Tibial artery (tissue), 4 donors: ENCODE data around the gene EMX2.

ENCODE experiments used
- DNase-seq, 2 donors: peaks; one replicate each; pipeline ENCODE4 v3.0.0-alpha.2; 2019
- H3K27ac ChIP-seq, 2 donors: fragments of 200-600 bp; sonication (generic) in 1 of 2; 1 replicate in 1 of 2; 2 replicates in 1 of 2; pipeline ENCODE4 v1.5.1; 2018 to 2019; ENCODE audit warnings: mild to moderate bottlenecking in 1 of 2
- H3K27me3 ChIP-seq, 2 donors: fragments of 200-600 bp; sonication (generic) in 1 of 2; one replicate each; pipeline versions ENCODE4 v1.5.1 to v1.6.0; 2016 to 2019
- H3K36me3 ChIP-seq, 3 donors: fragments of 200-600 bp; sonication (generic) in 2 of 3; one replicate each; pipeline ENCODE4 v1.5.1; 2016 to 2019; ENCODE audit warnings: mild to moderate bottlenecking in 2 of 3
- H3K4me1 ChIP-seq, 4 donors: fragments of 200-600 bp; sonication (generic) in 2 of 4; 1 replicate in 3 of 4; 2 replicates in 1 of 4; pipeline ENCODE4 v1.5.1; 2016 to 2019
- H3K4me3 ChIP-seq, 2 donors: fragments of 200-600 bp; sonication (generic) in 1 of 2; 1 replicate in 1 of 2; 2 replicates in 1 of 2; pipeline ENCODE4 v1.5.1; 2018 to 2019; ENCODE audit warnings: mild to moderate bottlenecking in 2 of 2
- H3K9me3 ChIP-seq, 3 donors: fragments of 200-600 bp; sonication (generic) in 1 of 3; one replicate each; pipeline ENCODE4 v1.5.1; 2016 to 2019
- CTCF ChIP-seq, 2 experiments: fragments of 200-600 bp in 1 of 2; fragments of 450-650 bp in 1 of 2; IDR thresholded peaks; one replicate each; pipeline ENCODE4 v1.5.1; 2017 to 2019; ENCODE audit warnings: antibody characterized with exemption in 2 of 2, mild to moderate bottlenecking in 1 of 2, moderate library complexity in 1 of 2
- intact Hi-C: fragments of 100-400 bp; cut with DNase I; formaldehyde crosslinking; loops from one replicate; pipeline ENCODE4 v1.15.0; 2023; ENCODE audit warnings: low total_unique reads

The EMX2 gene

GRCh38 chr10:117536072-117536865 lies 6.3 kb upstream of the EMX2 start:
- Histone ChIP-seq H3K27me3 (peaks cover 0 to 54% of the 10 kb centered on the region in 2 donors), H3K27ac (no peak overlapping the region), H3K4me3 (no peak overlapping the region), H3K4me1 (peaks cover 0 to 56% (median 22%) of the 10 kb centered on the region in 4 donors), H3K36me3 (no peaks in the 10 kb centered on the region), H3K9me3 (no peaks in the 10 kb centered on the region)
- DNase-seq, result no peak
- no peak for TF ChIP-seq CTCF (IDR thresholded peaks at IDR 0.05)
- intact Hi-C loops, result loop anchor here (5.0 to 10.0 kb wide), 3 partner anchors 94 to 809 kb away; partner anchors contain the start of gene FAM204A

DNA sequence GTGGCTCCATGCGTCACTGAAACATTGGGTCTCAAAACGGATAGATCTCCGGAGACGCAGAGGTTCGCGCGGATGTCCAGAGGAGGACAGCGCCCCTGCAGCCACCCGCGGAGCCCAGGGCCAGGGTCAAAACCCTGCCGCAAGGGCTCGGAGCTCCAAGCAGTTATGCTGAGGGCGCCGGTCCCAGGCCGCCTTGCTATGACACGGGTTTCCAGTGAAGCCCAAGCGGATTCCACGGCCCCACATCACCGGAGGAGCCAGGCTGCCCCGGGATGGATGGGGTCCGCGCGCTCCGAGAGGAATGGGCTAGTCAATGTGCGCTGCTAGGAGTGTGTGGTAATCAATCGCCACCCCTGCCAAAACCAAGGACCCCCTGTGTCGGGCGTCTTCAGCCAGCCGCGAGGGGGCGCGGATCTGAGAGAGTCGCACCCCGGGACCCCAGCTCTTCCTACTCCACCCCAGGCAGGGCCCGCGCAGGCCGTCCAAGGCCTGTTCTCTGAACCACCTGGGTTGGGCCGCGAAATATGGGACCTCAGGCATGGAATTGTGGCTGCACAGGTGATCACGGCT lies 5.6 kb upstream of the EMX2 start:
- H3K27ac ChIP-seq, result no peak overlapping the region
- no peak for TF ChIP-seq CTCF (IDR thresholded peaks at IDR 0.05)
- peaks cover 0 to 56% (median 24%) of the 10 kb centered on the region in 4 donors for H3K4me1 ChIP-seq
- no peaks in the 10 kb centered on the region for H3K36me3 ChIP-seq
- DNase-seq, result no peak
- H3K9me3 ChIP-seq, result no peaks in the 10 kb centered on the region
- peaks cover 0 to 56% of the 10 kb centered on the region in 2 donors for H3K27me3 ChIP-seq
- peak overlapping the region in 1 of 2 donors; percentile 34 for H3K4me3 ChIP-seq
- intact Hi-C loops, result loop anchor here (5.0 to 10.0 kb wide), 3 partner anchors 95 to 808 kb away; partner anchors contain the start of gene FAM204A

- intact Hi-C loops, result loop anchor here (5.0 to 10.0 kb wide), 3 partner anchors 95 to 807 kb away; partner anchors contain the start of gene FAM204A
Measured at GRCh38 chr10:117537436-117537903, 5.1 kb upstream of the EMX2 start.

DNA sequence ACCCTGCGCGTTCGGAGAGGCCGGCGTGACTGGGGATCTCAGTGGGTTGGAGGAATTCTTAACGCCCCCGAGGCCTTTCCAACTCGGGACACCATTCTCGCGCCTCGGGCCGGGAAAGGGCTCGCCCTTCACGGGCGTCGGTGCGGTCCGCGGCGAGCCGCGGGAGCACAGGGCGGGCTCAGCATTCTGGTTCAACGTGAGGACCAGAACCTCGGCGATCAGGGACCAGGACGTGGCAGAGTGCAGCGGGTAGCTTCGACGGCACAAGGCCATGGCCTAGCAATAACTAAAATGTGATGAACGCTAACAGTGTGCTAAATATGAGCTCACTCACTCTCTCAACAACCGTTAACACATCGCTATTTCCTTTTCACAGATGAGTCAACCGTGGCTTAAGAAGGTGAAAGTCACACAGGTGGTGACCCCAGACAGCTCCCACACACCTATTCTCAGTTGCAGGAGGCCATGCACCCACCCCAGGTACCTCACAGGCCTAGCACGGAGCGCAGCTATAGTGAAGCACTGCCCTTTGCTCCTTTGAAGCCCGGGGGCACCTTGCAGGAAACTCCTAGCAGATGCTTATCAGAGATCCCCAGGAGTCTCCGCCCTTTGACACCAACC lies 4.5 kb upstream of the EMX2 start:
- DNase-seq, result no peak
- no peak for TF ChIP-seq CTCF (IDR thresholded peaks at IDR 0.05)
- Histone ChIP-seq H3K27ac (peak overlapping the region; percentile 8 to 73), H3K4me3 (peak overlapping the region; percentile 34 to 44), H3K4me1 (peaks cover 0 to 52% (median 25%) of the 10 kb centered on the region in 4 donors), H3K27me3 (peaks cover 0 to 57% of the 10 kb centered on the region in 2 donors), H3K9me3 (no peaks in the 10 kb centered on the region), H3K36me3 (no peaks in the 10 kb centered on the region)
- intact Hi-C loops, result loop anchor here (5.0 to 10.0 kb wide), 3 partner anchors 96 to 807 kb away; partner anchors contain the start of gene FAM204A

More at GRCh38 chr10:117537436-117537903, 5.1 kb upstream of the EMX2 start:
- peaks cover 0 to 56% (median 25%) of the 10 kb centered on the region in 4 donors for H3K4me1 ChIP-seq
- H3K27me3 ChIP-seq, result peaks cover 0 to 56% of the 10 kb centered on the region in 2 donors
- no peaks in the 10 kb centered on the region for H3K9me3 ChIP-seq
- TF ChIP-seq CTCF (IDR thresholded peaks at IDR 0.05), result peak; percentile 61 to 69
- H3K36me3 ChIP-seq, result no peaks in the 10 kb centered on the region
- H3K4me3 ChIP-seq, result peak overlapping the region; percentile 34 to 44
- DNase-seq, result no peak
- peak overlapping the region; percentile 8 to 73 for H3K27ac ChIP-seq

DNA sequence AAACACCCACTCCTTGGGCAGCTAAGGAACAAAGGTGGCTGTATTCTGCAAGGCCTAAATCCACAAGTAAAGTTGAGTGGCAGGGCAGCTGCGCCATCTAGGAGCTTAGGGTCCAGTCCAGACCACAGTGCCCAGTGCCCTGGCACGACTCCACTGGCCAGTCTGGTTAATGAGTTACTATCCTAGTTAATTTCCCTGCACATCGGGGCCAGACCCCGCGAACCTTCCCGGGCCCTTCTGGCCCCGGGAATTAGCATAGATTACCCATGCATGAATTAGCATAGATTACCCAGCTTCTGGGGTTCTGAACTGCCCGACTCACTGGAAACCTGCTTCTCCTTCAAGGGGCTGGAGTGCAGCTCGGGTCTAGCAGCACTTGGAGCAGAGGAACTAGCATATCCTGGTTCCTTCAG lies 3.2 kb upstream of the EMX2 start:
- no peak for TF ChIP-seq CTCF (IDR thresholded peaks at IDR 0.05)

More for the DNA sequence above, 3.2 kb upstream of the EMX2 start:
- DNase-seq, result no peak
- intact Hi-C loops, result loop anchor here (5.0 to 10.0 kb wide), 3 partner anchors 97 to 805 kb away; partner anchors contain the start of gene FAM204A
- Histone ChIP-seq H3K36me3 (no peaks in the 10 kb centered on the region), H3K9me3 (no peaks in the 10 kb centered on the region), H3K27ac (no peak overlapping the region), H3K4me3 (no peak overlapping the region), H3K4me1 (peaks cover 0 to 55% (median 31%) of the 10 kb centered on the region in 4 donors), H3K27me3 (peaks cover 0 to 59% of the 10 kb centered on the region in 2 donors)
